Smooth muscle cell (in vitro differentiated cells): ENCODE results near the gene FAM110C. TPM values are rescaled to one million over a fixed set of nuclear protein-coding genes. Genes with fewer than 3 reads are reported as not detected.
"Not testable (repeated sequence)": the region's sequence is repeated elsewhere in the genome, so short reads cannot be mapped to it uniquely, and the experiment has no call there.

Source experiments
- DNase-seq: peaks from one replicate; lab custom pipeline; 2025; ENCODE audit not compliant: unreplicated experiment; lab: John Stamatoyannopoulos, UW
- H2AFZ ChIP-seq: fragments of 200-600 bp; sonication (generic); 2 replicates; pipeline ENCODE4 v1.6.0; 2016; ENCODE audit warnings: antibody characterized with exemption, low read depth, mild to moderate bottlenecking
- H3F3A ChIP-seq: fragments of 200-600 bp; sonication (generic); 2 replicates; pipeline ENCODE4 v1.6.0; 2017; ENCODE audit warnings: antibody characterized with exemption, low read depth
- H3K27ac ChIP-seq: fragments of 200-600 bp; sonication (generic); 2 replicates; pipeline ENCODE4 v1.5.1; 2016; ENCODE audit warnings: low read depth, mild to moderate bottlenecking
- H3K27me3 ChIP-seq: fragments of 200-600 bp; sonication (generic); 2 replicates; pipeline ENCODE4 v1.6.1; 2016; ENCODE audit warnings: low read depth, mild to moderate bottlenecking
- H3K36me3 ChIP-seq: fragments of 200-600 bp; sonication (generic); 2 replicates; pipeline ENCODE4 v1.5.1; 2016; ENCODE audit warnings: low read depth
- H3K4me1 ChIP-seq: fragments of 200-600 bp; sonication (generic); 2 replicates; pipeline ENCODE4 v1.5.1; 2016; ENCODE audit warnings: low read depth
- H3K4me2 ChIP-seq: fragments of 200-600 bp; sonication (generic); 2 replicates; pipeline ENCODE4 v1.6.0; 2016; ENCODE audit warnings: mild to moderate bottlenecking
- H3K4me3 ChIP-seq: fragments of 200-600 bp; sonication (generic); 2 replicates; pipeline ENCODE4 v1.5.1; 2016; ENCODE audit warnings: mild to moderate bottlenecking
- H3K79me2 ChIP-seq: fragments of 200-600 bp; sonication (generic); 2 replicates; pipeline ENCODE4 v1.6.0; 2016; ENCODE audit warnings: low read depth, mild to moderate bottlenecking
- H3K9ac ChIP-seq: fragments of 200-600 bp; sonication (generic); 2 replicates; pipeline ENCODE4 v1.6.0; 2016; ENCODE audit warnings: low read depth
- H3K9me3 ChIP-seq: fragments of 200-600 bp; sonication (generic); replicated peaks from 2 replicates; pipeline ENCODE4 v1.5.1; 2016; ENCODE audit warnings: low read depth
- H4K20me1 ChIP-seq: fragments of 200-600 bp; sonication (generic); 2 replicates; pipeline ENCODE4 v1.6.0; 2016; ENCODE audit warnings: low read depth
- WGBS: methylation state at CpG from one replicate; pipeline ENCODE4 v1.1.7; 2016; ENCODE audit warnings: low lambda C conversion rate; 5-methylcytosine and 5-hydroxymethylcytosine counted together
- polyA plus RNA-seq: library from polyadenylated mRNA; unstranded; fragments of >200 nt; fragmentation: Nextera tagmentation; extraction: Ambion mirVana; gene quantifications from 2 replicates; pipeline ENCODE4 v1.2.1, GENCODE V29; 2016
- total RNA-seq: library from RNA; depleted of rRNA; stranded (reverse); fragments of >200 nt; gene quantifications from 2 replicates; pipeline ENCODE4 v1.2.3, GENCODE V29; 2014
- TF ChIP-seq, protein P1 (sequence below): fragments of 200-600 bp; sonication (generic); IDR thresholded peaks from 2 replicates; pipeline ENCODE4 v1.5.1; 2017; ENCODE audit warnings: borderline replicate concordance, mild to moderate bottlenecking, antibody characterized with exemption; ENCODE audit not compliant: insufficient read depth, poor library complexity, severe bottlenecking

FAM110C gene
- total and polyA plus RNA-seq, 2 experiments from 2014 or later, result 0.16 to 2.3 TPM

DNA sequence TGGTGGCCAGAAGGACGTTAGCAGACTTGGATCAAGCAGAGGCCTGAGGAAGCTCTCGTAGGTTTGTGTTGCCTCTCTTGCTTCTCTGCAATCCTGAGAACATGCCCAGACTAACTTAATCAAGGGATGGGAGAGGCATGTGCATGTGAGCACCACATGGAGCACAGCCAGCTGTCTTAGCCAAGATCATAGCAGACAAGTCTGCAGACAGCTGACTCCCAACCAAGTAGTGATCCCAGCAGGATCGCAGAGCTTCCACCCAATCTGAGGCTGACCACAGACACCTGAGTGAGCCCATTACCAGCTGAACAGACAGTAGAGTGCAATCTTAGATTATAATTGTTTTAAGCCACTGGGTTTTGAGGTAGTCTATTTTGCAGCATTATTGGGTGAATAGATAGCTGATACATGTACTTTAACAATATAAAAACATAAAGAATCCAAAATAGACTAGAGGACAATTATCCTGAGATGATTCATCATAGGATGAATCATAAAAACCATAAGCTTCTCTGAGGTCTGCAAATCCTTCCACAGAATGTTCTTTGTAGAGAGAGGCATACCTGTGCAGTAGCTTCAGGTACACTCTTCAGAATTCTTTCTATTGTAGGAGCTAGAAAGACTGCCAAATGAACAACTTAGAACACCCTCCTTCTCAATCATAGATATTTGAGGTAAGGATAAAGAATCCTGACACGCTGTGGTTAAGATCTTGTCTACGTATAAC, 25.2 kb upstream of the FAM110C start:
- WGBS, result 81% methylated on average over 5 of the region's 5 CpGs
- H4K20me1 ChIP-seq, result no peaks in the 10 kb centered on the region
- no peak for DNase-seq
- H3K4me3 ChIP-seq, result no peak overlapping the region
- H2AFZ ChIP-seq, result no peak overlapping the region
- no peaks in the 10 kb centered on the region for H3F3A ChIP-seq
- no peaks in the 10 kb centered on the region for H3K79me2 ChIP-seq
- no peak overlapping the region for H3K9ac ChIP-seq
- no peaks in the 10 kb centered on the region for H3K27me3 ChIP-seq
- H3K36me3 ChIP-seq, result no peaks in the 10 kb centered on the region
- TF ChIP-seq, protein P1, sequence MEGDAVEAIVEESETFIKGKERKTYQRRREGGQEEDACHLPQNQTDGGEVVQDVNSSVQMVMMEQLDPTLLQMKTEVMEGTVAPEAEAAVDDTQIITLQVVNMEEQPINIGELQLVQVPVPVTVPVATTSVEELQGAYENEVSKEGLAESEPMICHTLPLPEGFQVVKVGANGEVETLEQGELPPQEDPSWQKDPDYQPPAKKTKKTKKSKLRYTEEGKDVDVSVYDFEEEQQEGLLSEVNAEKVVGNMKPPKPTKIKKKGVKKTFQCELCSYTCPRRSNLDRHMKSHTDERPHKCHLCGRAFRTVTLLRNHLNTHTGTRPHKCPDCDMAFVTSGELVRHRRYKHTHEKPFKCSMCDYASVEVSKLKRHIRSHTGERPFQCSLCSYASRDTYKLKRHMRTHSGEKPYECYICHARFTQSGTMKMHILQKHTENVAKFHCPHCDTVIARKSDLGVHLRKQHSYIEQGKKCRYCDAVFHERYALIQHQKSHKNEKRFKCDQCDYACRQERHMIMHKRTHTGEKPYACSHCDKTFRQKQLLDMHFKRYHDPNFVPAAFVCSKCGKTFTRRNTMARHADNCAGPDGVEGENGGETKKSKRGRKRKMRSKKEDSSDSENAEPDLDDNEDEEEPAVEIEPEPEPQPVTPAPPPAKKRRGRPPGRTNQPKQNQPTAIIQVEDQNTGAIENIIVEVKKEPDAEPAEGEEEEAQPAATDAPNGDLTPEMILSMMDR, result no peak
- no peaks in the 10 kb centered on the region for H3K4me1 ChIP-seq
- H3K9me3 ChIP-seq, result no peaks in the 10 kb centered on the region
- H3K4me2 ChIP-seq, result no peak overlapping the region
- peak overlapping the region; percentile 17 for H3K27ac ChIP-seq

DNA sequence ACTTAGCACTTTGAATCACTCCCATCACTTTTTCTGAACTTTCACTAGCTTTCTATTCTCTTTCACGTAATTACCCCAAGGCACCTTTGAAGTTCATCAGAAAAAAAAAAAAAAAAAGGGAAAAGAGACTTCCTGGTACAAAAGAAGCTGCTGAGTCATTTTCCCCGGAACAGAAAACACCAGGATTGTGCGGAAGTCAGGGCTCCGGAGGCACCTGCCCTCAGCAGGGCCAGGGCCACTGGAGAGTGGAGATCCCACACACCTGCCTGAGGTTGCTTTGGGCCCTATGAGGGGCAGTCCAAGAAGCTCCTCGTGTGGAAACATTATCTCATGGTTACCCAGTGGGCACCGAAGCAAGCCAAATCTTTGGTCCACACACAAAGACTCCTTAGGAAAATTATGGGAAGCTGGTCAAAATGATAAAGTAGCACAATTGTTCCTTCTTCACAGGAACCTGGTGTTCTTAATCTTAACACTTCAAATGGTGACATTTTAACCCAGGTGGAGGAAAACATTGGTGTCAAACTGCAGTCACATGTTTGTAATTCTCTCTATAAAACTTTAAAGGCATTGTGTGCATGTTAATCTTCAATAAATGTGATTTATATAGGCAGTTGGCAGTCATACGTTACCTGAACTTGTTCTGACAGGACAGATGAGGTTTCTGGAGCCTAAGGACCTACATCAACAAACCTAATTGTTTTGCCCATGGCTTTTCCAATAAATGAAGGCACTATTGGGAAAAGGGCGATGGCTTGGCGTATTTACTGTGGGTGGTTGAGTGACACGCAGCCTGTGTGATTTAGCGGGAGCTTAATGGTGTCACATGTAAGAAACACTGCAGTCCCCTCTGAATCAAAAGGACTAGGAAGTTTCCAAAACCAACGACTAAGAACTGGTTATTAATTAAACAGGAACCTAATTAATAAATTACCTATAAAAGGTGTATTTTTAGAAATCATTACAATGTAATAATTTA, 23.4 kb upstream of the FAM110C start:
- no peak overlapping the region for H3K4me2 ChIP-seq
- no peaks in the 10 kb centered on the region for H3F3A ChIP-seq
- WGBS, result 77% methylated on average over 12 of the region's 12 CpGs

GRCh38 chr2:68637-69036, 22.3 kb upstream of the FAM110C start:
- H3K4me3 ChIP-seq, H4K20me1 ChIP-seq, H2AFZ ChIP-seq, H3K27me3 ChIP-seq, H3K27ac ChIP-seq, H3F3A ChIP-seq, H3K4me1 ChIP-seq, H3K79me2 ChIP-seq, H3K36me3 ChIP-seq, DNase-seq, H3K9ac ChIP-seq, H3K4me2 ChIP-seq, H3K9me3 ChIP-seq: not testable (repeated sequence)
- 72% methylated on average over 5 of the region's 5 CpGs for WGBS

More for the DNA sequence above, 23.4 kb upstream of the FAM110C start:
- Histone ChIP-seq H3K4me1 (no peaks in the 10 kb centered on the region), H3K27me3 (no peaks in the 10 kb centered on the region), H4K20me1 (no peaks in the 10 kb centered on the region), H3K79me2 (no peaks in the 10 kb centered on the region), H3K9me3 (no peaks in the 10 kb centered on the region), H2AFZ (no peak overlapping the region), H3K9ac (no peak overlapping the region), H3K27ac (no peak overlapping the region), H3K4me3 (no peak overlapping the region), H3K36me3 (no peaks in the 10 kb centered on the region)
- no peak for DNase-seq
- TF ChIP-seq, protein P1, result no peak

GRCh38 chr2:66853-67252, 20.5 kb upstream of the FAM110C start:
- TF ChIP-seq, protein P1, result no peak
- Histone ChIP-seq H3K4me1 (no peaks in the 10 kb centered on the region), H3K36me3 (no peaks in the 10 kb centered on the region), H2AFZ (no peak overlapping the region), H4K20me1 (no peaks in the 10 kb centered on the region), H3F3A (no peaks in the 10 kb centered on the region), H3K9me3 (no peaks in the 10 kb centered on the region), H3K27me3 (no peaks in the 10 kb centered on the region), H3K4me3 (no peak overlapping the region), H3K4me2 (no peak overlapping the region), H3K27ac (no peak overlapping the region), H3K79me2 (no peaks in the 10 kb centered on the region), H3K9ac (no peak overlapping the region)
- no peak for DNase-seq
- WGBS, result 95% methylated on average over 17 of the region's 17 CpGs
